DOHH2 (cell line): Measurements from ENCODE around the gene ADIPOR2.

Experiments used
- EZH2phosphoT487 ChIP-seq: fragments of 200-600 bp; sonication (generic); IDR thresholded peaks from 2 replicates; pipeline ENCODE4 v1.6.1; 2017; ENCODE audit warnings: borderline replicate concordance, mild to moderate bottlenecking, antibody characterized with exemption, low read length, moderate library complexity, mixed read lengths
- TF ChIP-seq, protein P1 (sequence below): fragments of 200-600 bp; sonication (generic); IDR thresholded peaks from one replicate; pipeline ENCODE4 v1.5.1; 2014; ENCODE audit warnings: antibody characterized with exemption, mild to moderate bottlenecking, low read depth, low read length; ENCODE audit not compliant: poor library complexity, severe bottlenecking

GRCh38 chr12:1737652-1738286, 46.9 kb downstream of the ADIPOR2 start:
- TF ChIP-seq, protein P1, sequence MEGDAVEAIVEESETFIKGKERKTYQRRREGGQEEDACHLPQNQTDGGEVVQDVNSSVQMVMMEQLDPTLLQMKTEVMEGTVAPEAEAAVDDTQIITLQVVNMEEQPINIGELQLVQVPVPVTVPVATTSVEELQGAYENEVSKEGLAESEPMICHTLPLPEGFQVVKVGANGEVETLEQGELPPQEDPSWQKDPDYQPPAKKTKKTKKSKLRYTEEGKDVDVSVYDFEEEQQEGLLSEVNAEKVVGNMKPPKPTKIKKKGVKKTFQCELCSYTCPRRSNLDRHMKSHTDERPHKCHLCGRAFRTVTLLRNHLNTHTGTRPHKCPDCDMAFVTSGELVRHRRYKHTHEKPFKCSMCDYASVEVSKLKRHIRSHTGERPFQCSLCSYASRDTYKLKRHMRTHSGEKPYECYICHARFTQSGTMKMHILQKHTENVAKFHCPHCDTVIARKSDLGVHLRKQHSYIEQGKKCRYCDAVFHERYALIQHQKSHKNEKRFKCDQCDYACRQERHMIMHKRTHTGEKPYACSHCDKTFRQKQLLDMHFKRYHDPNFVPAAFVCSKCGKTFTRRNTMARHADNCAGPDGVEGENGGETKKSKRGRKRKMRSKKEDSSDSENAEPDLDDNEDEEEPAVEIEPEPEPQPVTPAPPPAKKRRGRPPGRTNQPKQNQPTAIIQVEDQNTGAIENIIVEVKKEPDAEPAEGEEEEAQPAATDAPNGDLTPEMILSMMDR, result no peak
- TF ChIP-seq EZH2phosphoT487, result no peak
